Spleen (tissue), 11 donors: ENCODE data around the gene ARHGAP30. TPM values are rescaled to one million over a fixed set of nuclear protein-coding genes. Genes with fewer than 3 reads are reported as not detected.

Source experiments
- DNase-seq: peaks from one replicate; pipeline ENCODE4 v3.0.0-alpha.2; 2020
- H3K27ac ChIP-seq, 8 donors: fragments of 200-600 bp; sonication (generic) in 7 of 8; 1 replicate in 4 of 8; 2 replicates in 4 of 8; pipeline versions ENCODE4 v1.5.0 to v1.8.0; 2016 to 2021; ENCODE audit warnings: inconsistent platforms in 4 of 8, mild to moderate bottlenecking in 4 of 8, moderate library complexity in 1 of 8
- H3K27me3 ChIP-seq, 7 donors: fragments of 200-600 bp; sonication (generic) in 6 of 7; replicated peaks in 1 of 7; 1 replicate in 4 of 7; 2 replicates in 3 of 7; pipeline versions ENCODE4 v1.5.0 to v1.8.0; 2016 to 2021; ENCODE audit warnings: inconsistent platforms in 3 of 7, mild to moderate bottlenecking in 1 of 7
- H3K36me3 ChIP-seq, 6 donors: fragments of 200-600 bp; sonication (generic) in 5 of 6; 1 replicate in 4 of 6; 2 replicates in 2 of 6; pipeline versions ENCODE4 v1.5.0 to v1.8.0; 2016 to 2021; ENCODE audit warnings: inconsistent platforms in 2 of 6
- H3K4me1 ChIP-seq, 6 donors: fragments of 200-600 bp; sonication (generic) in 5 of 6; 1 replicate in 3 of 6; 2 replicates in 3 of 6; pipeline versions ENCODE4 v1.5.0 to v1.8.0; 2016 to 2021; ENCODE audit warnings: inconsistent platforms in 3 of 6
- H3K4me3 ChIP-seq, 8 donors: fragments of 200-600 bp; sonication (generic) in 7 of 8; 1 replicate in 4 of 8; 2 replicates in 4 of 8; pipeline versions ENCODE4 v1.5.0 to v1.8.0; 2016 to 2021; ENCODE audit warnings: inconsistent platforms in 4 of 8, mild to moderate bottlenecking in 4 of 8, moderate library complexity in 2 of 8
- H3K9me3 ChIP-seq, 8 donors: fragments of 200-600 bp; sonication (generic) in 7 of 8; 1 replicate in 4 of 8; 2 replicates in 4 of 8; pipeline versions ENCODE4 v1.5.0 to v1.8.0; 2016 to 2021; ENCODE audit warnings: inconsistent platforms in 4 of 8
- POLR2A ChIP-seq, 3 donors: fragments of 450-650 bp; IDR thresholded peaks; one replicate each; pipeline ENCODE4 v1.5.1; 2017; ENCODE audit warnings: antibody characterized with exemption in 3 of 3, mild to moderate bottlenecking in 1 of 3
- POLR2AphosphoS5 ChIP-seq, 3 donors: sonication (generic); formaldehyde crosslinking; IDR thresholded peaks; one replicate each; pipeline ENCODE4 v1.5.1; 2017; ENCODE audit warnings: antibody characterized with exemption in 3 of 3
- WGBS, 5 donors: extraction: QIAGEN DNeasy Blood & Tissue Kit in 3 of 5; methylation state at CpG; one replicate each; pipeline versions ENCODE4 v1.1.5 to v1.1.7; 2013 to 2018; 5-methylcytosine and 5-hydroxymethylcytosine counted together
- intact Hi-C: fragments of 100-400 bp; cut with DNase I; formaldehyde crosslinking; loops from one replicate; pipeline ENCODE4 v1.15.0; 2023; ENCODE audit warnings: low total_unique reads
- polyA plus RNA-seq, 3 donors: library from polyadenylated mRNA; stranded (reverse); fragments of 200-250 nt; gene quantifications; one replicate each; pipeline ENCODE4 v1.2.1, GENCODE V29; 2013
- total RNA-seq, 7 donors: library from RNA; depleted of rRNA in 3 of 7; stranded (reverse); fragments of >200 nt in 3 of 7; fragmentation: NEBNext Ultra II Directional in 4 of 7; extraction: Animal tissue kit (Norgen Biotek cat#: 25700) in 4 of 7; gene quantifications; one replicate each; pipeline versions ENCODE4 v1.1.0 to v1.2.1, GENCODE V29; 2016 to 2021
- TF ChIP-seq, protein P1 (sequence below), 11 experiments: fragments of 200-600 bp in 7 of 11; fragments of 450-650 bp in 4 of 11; sonication (generic) in 4 of 11; IDR thresholded peaks in 8 of 11; conservative IDR thresholded peaks in 3 of 11; 1 replicate in 7 of 11; 2 replicates in 4 of 11; pipeline versions ENCODE4 v1.4.0 to v1.8.0; 2016 to 2021; ENCODE audit warnings: antibody characterized with exemption in 11 of 11, inconsistent platforms in 4 of 11, mild to moderate bottlenecking in 1 of 11
- donor health status: healthy with polysubstance abuse.
- donor health status: DM: no; HTN: no; CAD: no; lungs with moderate emphysema.
- donor health status: DM: no; HTN: no; CAD: no.
- donor health status: Bipolar disorder and iron deficiency.
- donor health status: healthy.
- donor health status: DM: no; HTN: no; CAD: no.
- donor health status: DM: yes; HTN: yes; CAD: no.

ARHGAP30 gene
- total and polyA plus RNA-seq, 10 donors, result 28.8 to 145 (median 120) TPM

DNA sequence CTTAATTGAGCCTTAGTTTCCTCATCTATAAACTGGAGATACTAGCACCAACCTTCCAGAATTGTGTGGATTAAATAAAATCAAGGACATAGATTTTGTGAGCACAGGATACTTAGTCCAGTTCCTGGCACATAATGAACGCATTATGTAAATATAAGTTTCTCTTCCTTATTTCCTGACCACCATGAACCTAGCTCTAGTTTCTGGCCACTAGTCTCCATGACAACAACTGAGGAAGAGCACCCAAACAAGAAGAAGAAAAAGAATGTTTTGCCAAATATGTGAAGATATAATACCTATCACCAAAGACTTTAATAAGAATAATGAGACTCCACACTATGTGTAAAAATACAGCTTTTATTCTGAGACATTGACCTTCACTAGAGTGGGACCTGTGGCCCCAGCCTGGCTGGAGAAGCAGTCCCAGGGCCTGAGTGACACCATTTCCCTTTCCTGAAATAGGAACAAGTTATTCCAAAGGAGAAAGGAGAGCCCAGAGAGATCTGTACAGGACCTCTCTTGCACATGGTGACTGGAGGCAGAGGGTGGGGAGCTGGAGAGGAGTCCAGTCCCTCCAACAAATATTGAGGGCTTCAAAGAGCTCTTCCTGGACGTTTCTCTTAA, 23.0 kb downstream of the ARHGAP30 start:
- Histone ChIP-seq H3K4me3 (peak overlapping the region in 6 of 8 donors; percentile 77 to 97 (median 94)), H3K4me1 (peaks cover 20 to 81% (median 44%) of the 10 kb centered on the region in 6 donors), H3K36me3 (peaks cover 5 to 68% (median 56%) of the 10 kb centered on the region in 6 donors), H3K27ac (peak overlapping the region; percentile 93 to 99 (median 98)), H3K27me3 (no peaks in the 10 kb centered on the region), H3K9me3 (no peaks in the 10 kb centered on the region)
- 38 to 52% (median 41%) methylated on average over 2 of the region's 2 CpGs for WGBS, 5 donors
- intact Hi-C loops, result loop anchor here (10.0 kb wide), 1 partner anchor 48 kb away; the partner anchor contains the start of gene KLHDC9
- no peak for DNase-seq
- TF ChIP-seq POLR2A (IDR thresholded peaks at IDR 0.05), result no peak
- TF ChIP-seq POLR2AphosphoS5 (IDR thresholded peaks at IDR 0.05), result no peak
- TF ChIP-seq, protein P1, sequence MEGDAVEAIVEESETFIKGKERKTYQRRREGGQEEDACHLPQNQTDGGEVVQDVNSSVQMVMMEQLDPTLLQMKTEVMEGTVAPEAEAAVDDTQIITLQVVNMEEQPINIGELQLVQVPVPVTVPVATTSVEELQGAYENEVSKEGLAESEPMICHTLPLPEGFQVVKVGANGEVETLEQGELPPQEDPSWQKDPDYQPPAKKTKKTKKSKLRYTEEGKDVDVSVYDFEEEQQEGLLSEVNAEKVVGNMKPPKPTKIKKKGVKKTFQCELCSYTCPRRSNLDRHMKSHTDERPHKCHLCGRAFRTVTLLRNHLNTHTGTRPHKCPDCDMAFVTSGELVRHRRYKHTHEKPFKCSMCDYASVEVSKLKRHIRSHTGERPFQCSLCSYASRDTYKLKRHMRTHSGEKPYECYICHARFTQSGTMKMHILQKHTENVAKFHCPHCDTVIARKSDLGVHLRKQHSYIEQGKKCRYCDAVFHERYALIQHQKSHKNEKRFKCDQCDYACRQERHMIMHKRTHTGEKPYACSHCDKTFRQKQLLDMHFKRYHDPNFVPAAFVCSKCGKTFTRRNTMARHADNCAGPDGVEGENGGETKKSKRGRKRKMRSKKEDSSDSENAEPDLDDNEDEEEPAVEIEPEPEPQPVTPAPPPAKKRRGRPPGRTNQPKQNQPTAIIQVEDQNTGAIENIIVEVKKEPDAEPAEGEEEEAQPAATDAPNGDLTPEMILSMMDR (IDR thresholded peaks at IDR 0.05 in 8 of 11, conservative IDR thresholded peaks at IDR 0.05 in 3 of 11), result no peak

DNA sequence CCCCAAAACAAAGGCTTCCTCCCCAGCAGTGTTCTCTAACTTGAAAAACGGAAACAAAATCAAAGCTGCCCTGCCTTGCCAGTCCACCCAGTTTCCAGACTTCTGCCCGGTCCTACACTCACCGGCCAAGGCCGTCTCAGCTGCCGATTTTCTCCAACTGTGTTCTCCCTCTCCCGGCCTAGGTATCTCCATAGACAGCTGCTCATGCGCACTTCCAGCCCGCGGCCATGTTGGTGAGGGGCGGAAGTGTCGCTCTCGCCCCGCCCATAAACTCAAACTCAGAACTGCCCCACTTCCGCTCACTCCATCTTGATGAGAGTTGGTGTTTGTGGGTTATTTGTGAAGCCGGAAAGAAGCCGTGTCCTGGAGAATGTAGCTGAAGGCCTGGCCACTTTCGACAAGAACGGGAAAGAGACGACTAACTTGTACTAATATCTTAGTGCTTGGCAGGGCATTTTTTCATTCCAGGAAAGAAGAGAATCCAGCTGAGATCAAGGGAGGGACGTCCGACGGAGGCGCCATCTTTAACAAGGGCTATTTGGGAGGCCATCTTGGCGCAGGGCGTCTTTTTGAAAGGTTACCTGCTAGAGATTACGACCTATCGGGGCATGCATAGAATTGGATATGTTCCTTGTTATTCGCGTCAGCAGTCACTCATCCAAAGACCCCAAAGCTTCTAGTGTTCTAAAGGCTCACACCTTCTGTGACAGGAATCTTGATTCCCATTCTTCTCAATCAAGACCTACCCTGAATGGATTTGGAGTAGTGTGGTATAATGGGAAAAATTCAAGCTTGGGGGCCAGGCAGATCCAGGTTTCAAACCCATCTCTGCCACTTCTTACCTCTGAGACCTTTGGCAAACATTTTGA, 23.7 kb downstream of the ARHGAP30 start, which contains the start of gene USF1:
Gene USF1, minus strand, starts transcription at position 242 of the 869 bp plus-strand sequence. CDS start 2,702 bp downstream, outside the sequence.
- TF ChIP-seq POLR2AphosphoS5 (IDR thresholded peaks at IDR 0.05) (peak; percentile 85 to 98 (median 95)), POLR2A (IDR thresholded peaks at IDR 0.05) (peak; percentile 59 to 71 (median 61))
- TF ChIP-seq, protein P1 (IDR thresholded peaks at IDR 0.05 in 8 of 11, conservative IDR thresholded peaks at IDR 0.05 in 3 of 11), result peak in 1 of 11 experiments; percentile 15
- Histone ChIP-seq H3K4me1 (peaks cover 20 to 86% (median 50%) of the 10 kb centered on the region in 6 donors), H3K4me3 (peak within 1 kb of the TSS; percentile 70 to 98 (median 94)), H3K9me3 (no peaks in the 10 kb centered on the region), H3K36me3 (peaks cover 7 to 68% (median 56%) of the 10 kb centered on the region in 6 donors), H3K27ac (peak within 1 kb of the TSS; percentile 93 to 99 (median 98)), H3K27me3 (no peaks in the 10 kb centered on the region)
- 0 to 1% (median 0%) methylated on average over 29 of the region's 29 CpGs for WGBS, 5 donors
- DNase-seq, result peak; percentile 96
- intact Hi-C loops, result loop anchor here (10.0 kb wide), 1 partner anchor 49 kb away; the partner anchor contains the start of gene KLHDC9

DNA sequence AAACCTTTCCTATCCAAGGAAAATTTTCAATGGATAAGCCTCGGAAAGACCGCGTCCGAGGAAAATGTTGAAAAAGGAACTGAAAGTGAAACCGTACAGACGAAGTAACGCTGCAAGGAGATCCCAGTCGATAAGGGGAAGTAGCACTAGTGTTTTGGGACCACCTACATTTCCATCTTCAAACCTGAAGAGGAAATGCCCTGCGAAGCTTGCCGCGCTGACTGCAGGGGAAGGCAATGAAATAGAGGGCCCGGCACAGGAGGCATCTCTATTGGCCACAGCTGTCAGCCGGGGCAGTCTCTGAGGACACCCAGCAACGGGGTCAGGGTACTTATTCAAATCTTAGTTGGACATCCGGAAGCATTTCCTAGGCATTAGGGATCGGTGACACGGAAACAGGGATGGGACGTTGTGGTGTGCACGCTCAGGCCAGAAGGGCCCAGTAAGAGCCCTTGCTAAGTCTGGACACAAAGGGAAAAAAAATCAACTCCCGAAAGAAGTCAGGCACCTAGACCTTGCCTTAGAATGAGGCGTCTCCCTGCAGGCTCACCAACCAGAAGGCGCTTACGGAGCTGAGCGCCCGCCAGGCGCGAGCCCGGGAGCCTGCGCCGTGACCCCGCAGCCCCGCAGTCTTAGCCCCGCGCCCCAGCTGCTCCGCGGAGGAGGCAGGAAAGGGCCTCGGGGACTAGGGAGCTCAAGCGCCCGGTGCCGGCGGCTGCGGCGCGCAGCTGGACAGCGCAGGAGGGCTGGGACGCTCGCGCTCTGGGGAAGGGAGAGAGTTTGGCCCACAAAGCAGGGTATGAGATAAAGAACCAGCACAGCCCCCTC, 24.6 kb downstream of the ARHGAP30 start:
- no peaks in the 10 kb centered on the region for H3K27me3 ChIP-seq
- WGBS, 5 donors, result 0 to 1% (median 0%) methylated on average over 32 to 48 of the region's 48 CpGs
- peak overlapping the region; percentile 93 to 99 (median 98) for H3K27ac ChIP-seq
- no peaks in the 10 kb centered on the region for H3K9me3 ChIP-seq
- TF ChIP-seq, protein P1 (IDR thresholded peaks at IDR 0.05 in 8 of 11, conservative IDR thresholded peaks at IDR 0.05 in 3 of 11), result peak in 2 of 11 experiments; percentile 6 to 23
- TF ChIP-seq POLR2A (IDR thresholded peaks at IDR 0.05) (peak in 1 of 3 donors; percentile 72), POLR2AphosphoS5 (IDR thresholded peaks at IDR 0.05) (peak; percentile 79 to 90 (median 86))
- peak; percentile 94 for DNase-seq
- peaks cover 5 to 68% (median 57%) of the 10 kb centered on the region in 6 donors for H3K36me3 ChIP-seq
- intact Hi-C loops, result loop anchor here (10.0 kb wide), 1 partner anchor 50 kb away; the partner anchor contains the start of gene KLHDC9
- H3K4me1 ChIP-seq, result peaks cover 20 to 81% (median 50%) of the 10 kb centered on the region in 6 donors
- H3K4me3 ChIP-seq, result peak overlapping the region; percentile 70 to 98 (median 94)
